ENCODE data around the gene CYP2C8.
"Not testable (repeated sequence)": the region's sequence is repeated elsewhere in the genome, so short reads cannot be mapped to it uniquely, and the experiment has no call there.

- TF ChIP-seq CTCF (conservative IDR thresholded peaks at IDR 0.05; ENCODE audit: low read depth in 2 of 2); POLR2AphosphoS5 (IDR thresholded peaks at IDR 0.05; ENCODE audit: low read depth); EZH2phosphoT487 (IDR thresholded peaks at IDR 0.05; ENCODE audit: unreplicated experiment); EZH2 (IDR thresholded peaks at IDR 0.05; ENCODE audit: low read depth, unreplicated experiment); ZNF114 (CRISPR knock-in tag; IDR thresholded peaks at IDR 0.05); CREB1 (CRISPR knock-in tag; IDR thresholded peaks at IDR 0.05; ENCODE audit: low read depth); STAT1 (IDR thresholded peaks at IDR 0.05; ENCODE audit: unreplicated experiment); ZNF331 (CRISPR knock-in tag; IDR thresholded peaks at IDR 0.05; ENCODE audit: low read depth); NANOG (IDR thresholded peaks at IDR 0.05; ENCODE audit: borderline replicate concordance); JUNB (IDR thresholded peaks at IDR 0.05; ENCODE audit: unreplicated experiment); ZNF462 (CRISPR knock-in tag; IDR thresholded peaks at IDR 0.05): not testable (repeated sequence)
- TF ChIP-seq, protein P1, sequence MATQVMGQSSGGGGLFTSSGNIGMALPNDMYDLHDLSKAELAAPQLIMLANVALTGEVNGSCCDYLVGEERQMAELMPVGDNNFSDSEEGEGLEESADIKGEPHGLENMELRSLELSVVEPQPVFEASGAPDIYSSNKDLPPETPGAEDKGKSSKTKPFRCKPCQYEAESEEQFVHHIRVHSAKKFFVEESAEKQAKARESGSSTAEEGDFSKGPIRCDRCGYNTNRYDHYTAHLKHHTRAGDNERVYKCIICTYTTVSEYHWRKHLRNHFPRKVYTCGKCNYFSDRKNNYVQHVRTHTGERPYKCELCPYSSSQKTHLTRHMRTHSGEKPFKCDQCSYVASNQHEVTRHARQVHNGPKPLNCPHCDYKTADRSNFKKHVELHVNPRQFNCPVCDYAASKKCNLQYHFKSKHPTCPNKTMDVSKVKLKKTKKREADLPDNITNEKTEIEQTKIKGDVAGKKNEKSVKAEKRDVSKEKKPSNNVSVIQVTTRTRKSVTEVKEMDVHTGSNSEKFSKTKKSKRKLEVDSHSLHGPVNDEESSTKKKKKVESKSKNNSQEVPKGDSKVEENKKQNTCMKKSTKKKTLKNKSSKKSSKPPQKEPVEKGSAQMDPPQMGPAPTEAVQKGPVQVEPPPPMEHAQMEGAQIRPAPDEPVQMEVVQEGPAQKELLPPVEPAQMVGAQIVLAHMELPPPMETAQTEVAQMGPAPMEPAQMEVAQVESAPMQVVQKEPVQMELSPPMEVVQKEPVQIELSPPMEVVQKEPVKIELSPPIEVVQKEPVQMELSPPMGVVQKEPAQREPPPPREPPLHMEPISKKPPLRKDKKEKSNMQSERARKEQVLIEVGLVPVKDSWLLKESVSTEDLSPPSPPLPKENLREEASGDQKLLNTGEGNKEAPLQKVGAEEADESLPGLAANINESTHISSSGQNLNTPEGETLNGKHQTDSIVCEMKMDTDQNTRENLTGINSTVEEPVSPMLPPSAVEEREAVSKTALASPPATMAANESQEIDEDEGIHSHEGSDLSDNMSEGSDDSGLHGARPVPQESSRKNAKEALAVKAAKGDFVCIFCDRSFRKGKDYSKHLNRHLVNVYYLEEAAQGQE (IDR thresholded peaks at IDR 0.05; ENCODE audit: unreplicated experiment) = not testable (repeated sequence)
- TF ChIP-seq, protein P2, sequence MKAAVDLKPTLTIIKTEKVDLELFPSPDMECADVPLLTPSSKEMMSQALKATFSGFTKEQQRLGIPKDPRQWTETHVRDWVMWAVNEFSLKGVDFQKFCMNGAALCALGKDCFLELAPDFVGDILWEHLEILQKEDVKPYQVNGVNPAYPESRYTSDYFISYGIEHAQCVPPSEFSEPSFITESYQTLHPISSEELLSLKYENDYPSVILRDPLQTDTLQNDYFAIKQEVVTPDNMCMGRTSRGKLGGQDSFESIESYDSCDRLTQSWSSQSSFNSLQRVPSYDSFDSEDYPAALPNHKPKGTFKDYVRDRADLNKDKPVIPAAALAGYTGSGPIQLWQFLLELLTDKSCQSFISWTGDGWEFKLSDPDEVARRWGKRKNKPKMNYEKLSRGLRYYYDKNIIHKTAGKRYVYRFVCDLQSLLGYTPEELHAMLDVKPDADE (IDR thresholded peaks at IDR 0.05) = not testable (repeated sequence)
These were observed 41.5 kb upstream of the CYP2C8 start for GRCh38 chr10:95110823-95111222.
